Skin of body (tissue), 2 donors: Measurements from ENCODE around the gene ZNF200. TPM values are rescaled to one million over a fixed set of nuclear protein-coding genes. Genes with fewer than 3 reads are reported as not detected.
A peak's percentile ranks its signal among the peaks of the same experiment; 100 is the strongest.
"Not testable (repeated sequence)": the region's sequence is repeated elsewhere in the genome, so short reads cannot be mapped to it uniquely, and the experiment has no call there.

Source experiments
- DNase-seq: peaks from one replicate; lab custom pipeline; 2025; lab: John Stamatoyannopoulos, UW
- total RNA-seq: library from RNA; depleted of rRNA; stranded (reverse); fragments of >200 nt; gene quantifications from one replicate; pipeline ENCODE4 v1.2.3, GENCODE V29; 2014

Gene ZNF200
- total RNA-seq, 1 donor from 2014 or later, result 5.6 TPM

DNA sequence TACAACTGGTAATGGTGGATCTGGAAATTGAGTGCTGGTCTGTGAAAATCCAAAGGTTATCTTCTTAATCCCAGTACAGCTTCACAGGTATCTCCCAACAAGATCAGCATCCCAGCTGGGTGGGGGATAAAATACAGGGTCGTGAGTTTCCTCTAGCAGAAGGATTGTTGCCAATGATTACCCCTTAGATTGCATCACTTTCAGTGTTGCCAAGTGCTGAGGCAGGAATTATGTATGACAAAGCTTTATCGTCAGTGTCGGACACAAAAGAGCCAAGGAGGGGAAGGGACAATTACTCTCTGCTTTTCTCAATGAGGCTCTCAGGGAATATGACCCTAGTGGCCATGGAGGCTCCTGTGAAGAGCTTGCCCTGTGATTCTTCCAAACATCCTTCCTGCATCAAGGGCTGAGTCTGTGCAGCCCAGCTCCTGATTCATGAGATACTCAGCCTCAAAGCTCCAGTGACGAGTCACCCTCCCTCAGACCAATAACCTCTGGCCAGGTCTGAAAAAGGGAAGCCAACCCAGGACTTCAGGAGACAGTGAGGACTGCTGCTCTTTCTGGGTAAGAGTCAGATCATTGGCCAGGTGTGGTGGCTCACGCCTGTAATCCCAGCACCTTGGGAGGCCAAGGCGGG is 31.9 kb downstream of the ZNF200 start:
- no peak for DNase-seq

DNA sequence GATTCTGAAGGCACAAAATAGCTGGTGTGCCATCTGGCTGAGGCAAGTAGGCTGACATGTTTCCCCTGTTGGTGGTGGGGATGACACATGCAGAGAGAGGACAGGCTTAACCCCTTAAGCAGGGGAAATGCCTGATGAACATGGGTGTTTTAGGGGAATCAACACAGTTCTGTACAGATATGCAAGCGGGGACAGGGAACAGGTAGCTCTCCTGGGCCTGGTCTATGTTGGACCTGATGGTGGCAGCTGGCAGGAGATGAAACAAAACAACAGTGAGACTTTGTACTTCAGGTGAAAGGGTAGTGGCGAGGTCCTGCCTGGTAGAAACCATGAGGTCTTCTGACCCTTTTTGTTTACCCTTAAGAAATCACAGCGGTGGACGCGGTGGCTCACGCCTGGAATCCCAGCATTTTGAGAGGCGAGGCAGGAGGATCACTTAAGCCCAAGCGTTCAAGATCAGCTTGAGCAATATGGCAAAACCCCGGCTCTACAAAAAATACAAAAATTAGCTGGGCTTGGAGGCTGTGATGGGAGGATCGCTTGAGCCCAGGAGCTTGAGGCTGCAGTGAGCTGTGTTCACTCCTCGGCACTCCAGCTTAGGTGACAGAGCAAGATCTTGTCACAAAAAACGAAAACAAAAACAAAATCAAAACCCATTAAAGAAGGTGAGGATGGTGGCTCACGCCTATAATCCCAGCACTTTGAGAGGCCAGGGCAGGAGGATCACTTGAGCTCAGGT is 36.5 kb downstream of the ZNF200 start:
- no peak for DNase-seq

DNA sequence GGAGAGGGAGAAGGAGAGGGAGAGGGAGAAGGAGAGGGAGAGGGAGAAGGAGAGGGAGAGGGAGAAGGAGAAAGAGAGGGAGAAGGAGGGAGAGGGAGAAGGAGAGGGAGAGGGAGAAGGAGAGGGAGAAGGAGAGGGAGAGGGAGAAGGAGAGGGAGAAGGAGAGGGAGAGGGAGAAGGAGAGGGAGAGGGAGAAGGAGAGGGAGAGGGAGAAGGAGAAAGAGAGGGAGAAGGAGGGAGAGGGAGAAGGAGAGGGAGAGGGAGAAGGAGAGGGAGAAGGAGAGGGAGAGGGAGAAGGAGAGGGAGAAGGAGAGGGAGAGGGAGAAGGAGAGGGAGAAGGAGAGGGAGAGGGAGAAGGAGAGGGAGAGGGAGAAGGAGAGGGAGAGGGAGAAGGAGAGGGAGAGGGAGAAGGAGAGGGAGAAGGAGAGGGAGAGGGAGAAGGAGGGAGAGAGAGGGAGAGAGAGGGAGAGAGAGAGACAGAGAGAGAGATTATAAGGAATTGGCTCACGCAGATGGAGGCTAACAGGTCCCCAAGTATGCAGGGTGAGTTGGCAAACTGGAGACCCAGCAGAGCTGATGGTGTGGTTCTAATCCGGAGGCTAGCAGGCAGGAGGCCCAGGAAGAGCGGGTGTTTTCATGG is 37.1 kb downstream of the ZNF200 start:
- not testable (repeated sequence) for DNase-seq

DNA sequence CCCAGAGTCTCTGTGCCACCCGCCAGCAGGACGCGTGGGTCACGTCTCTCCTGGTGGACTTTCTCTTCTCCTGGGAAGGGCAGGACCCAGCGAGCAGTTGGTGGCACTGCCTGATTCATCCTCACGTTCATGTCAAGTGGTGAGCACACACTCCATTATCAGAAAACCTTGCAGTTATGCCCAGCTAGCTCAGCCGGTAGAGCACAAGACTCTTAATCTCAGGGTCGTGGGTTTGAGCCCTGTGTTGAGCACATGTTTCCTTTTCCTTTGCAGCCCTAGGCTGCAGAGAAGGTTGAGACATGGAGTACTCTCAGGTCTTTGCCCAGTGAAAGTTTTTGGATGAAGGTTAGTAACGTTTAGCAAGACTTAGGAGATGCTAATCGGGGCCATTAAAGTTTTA is 39.0 kb downstream of the ZNF200 start:
- DNase-seq, result no peak

DNA sequence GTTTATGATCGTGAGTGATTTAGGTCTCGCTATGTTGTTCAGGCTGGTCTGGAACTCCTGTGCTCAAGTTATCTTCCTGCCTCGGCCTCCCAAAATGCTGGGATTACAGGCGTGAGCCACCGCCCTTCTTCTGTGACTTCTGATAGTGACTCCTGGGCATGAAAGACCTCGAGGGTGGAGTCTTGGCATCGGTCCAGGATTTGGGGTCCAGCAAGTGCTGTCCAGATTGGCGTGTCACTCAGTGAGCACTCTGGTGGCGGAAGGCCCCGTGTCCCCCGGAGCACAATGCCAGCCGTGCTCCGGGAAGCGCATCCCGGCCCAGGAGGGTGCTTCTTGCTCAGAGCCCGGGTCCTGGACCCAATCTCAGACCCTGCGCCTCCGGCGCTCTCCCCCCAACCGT is 40.2 kb downstream of the ZNF200 start:
- DNase-seq, result no peak

DNA sequence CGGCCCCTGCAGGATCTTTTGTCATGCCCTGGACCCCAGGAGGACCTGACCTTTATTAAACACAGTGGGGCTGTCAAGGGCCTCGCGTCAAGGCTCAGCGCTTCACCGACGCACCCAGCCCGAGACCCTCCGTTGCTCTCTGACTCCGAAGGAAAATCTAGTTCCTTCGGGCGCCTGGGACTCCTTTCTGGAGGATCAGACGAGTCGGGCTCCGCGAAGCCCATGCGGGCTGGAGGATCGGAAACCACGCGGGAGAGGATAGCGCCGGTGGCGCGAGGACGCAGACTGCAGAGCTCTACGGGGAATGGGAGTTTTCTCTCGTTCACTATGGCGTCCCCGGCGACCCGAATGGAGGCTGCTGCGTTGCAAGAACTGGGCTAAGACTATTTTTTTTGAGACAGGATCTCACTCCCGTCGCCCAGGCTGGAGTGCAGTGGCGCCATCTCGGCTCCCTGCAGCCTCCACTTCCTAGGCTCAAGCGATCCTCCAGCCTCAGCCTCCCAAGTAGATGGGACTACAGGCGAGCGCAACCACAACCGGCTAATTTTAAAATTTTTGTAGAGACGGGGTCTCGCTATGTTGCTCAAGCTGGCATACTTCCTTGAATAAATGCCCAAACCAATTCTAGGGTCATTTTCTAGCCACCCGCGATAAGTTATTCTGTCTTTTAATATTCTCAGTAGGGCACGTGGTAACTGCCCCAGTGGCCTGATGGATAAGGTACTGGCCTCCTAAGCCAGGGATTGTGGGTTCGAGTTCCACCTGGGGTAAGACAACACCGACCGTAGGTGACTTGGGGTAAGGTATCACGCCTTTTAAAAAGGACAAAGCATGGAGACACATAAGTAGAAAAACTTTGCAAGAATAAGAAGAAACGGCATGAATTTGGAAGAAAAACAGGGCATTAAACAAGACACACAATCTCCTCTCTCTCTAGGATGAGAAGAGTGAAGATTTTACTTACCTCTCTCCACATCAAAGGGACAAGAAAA is 41.4 kb downstream of the ZNF200 start:
- DNase-seq, result no peak

DNA sequence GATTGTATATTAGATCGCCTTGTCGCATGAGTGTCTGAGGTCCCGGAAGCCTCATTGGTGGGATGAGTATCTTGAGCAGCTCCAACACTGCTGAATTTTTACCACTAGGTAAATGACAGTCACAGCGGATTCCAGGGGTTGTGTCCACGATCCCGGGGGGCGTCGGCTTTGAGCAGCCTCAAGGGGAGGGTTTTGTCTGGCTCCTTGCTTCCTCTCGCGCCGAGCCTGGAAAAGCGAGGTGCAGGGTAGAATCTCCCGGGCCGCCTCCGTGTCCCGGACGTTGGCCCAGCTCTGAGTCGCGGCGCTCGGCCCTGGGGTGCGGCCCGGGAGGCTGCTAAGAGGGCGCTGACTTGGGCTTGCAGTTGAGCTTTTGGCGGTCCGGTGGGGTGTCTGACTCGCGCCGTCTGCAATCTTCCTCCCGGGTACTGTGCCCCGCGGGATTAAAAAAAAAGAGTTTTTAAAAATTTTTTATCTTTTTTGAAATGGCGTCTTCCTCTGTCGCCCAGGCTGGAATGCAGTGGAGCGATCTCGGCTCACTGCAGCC is 42.4 kb downstream of the ZNF200 start:
- DNase-seq, result no peak

DNA sequence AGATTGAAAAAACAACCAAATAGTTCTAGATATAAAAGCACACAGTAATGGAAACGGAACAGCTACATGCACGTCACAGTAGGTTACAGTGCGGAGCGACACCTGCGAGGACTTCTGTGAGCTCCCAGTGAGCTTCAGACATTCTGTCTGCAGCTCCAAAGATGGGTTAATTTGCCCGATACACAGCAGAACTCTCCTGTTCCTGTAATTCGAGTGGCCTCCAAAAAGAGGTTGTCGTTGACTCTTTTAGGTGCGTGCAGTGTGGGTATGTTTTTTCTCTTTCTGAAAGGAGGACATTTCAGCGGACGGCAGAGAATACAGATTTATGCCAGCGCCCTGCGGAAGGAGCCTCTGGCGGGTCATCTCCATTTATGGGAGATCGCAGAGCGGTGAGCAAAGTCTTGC is 44.0 kb downstream of the ZNF200 start:
- no peak for DNase-seq

DNA sequence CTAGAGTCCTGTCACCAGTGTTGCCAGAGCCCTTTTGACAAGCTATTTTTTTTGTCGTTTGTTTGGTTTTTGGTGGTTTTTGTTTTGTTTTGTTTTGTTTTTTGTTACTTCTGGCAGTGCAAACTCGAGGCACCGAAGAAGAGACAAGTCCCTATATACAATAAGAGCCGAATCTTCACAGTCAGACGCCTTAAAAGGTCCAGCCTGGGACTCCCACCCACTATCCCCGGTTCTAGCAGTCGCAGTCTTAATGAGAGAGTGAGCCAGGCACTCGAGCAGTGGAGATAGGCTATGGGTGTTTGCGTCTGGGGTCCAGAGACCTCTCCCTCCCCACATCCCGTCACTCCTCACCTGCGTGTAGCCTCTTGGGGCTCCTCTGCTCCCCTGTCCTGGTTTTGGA is 45.1 kb downstream of the ZNF200 start:
- no peak for DNase-seq

DNA sequence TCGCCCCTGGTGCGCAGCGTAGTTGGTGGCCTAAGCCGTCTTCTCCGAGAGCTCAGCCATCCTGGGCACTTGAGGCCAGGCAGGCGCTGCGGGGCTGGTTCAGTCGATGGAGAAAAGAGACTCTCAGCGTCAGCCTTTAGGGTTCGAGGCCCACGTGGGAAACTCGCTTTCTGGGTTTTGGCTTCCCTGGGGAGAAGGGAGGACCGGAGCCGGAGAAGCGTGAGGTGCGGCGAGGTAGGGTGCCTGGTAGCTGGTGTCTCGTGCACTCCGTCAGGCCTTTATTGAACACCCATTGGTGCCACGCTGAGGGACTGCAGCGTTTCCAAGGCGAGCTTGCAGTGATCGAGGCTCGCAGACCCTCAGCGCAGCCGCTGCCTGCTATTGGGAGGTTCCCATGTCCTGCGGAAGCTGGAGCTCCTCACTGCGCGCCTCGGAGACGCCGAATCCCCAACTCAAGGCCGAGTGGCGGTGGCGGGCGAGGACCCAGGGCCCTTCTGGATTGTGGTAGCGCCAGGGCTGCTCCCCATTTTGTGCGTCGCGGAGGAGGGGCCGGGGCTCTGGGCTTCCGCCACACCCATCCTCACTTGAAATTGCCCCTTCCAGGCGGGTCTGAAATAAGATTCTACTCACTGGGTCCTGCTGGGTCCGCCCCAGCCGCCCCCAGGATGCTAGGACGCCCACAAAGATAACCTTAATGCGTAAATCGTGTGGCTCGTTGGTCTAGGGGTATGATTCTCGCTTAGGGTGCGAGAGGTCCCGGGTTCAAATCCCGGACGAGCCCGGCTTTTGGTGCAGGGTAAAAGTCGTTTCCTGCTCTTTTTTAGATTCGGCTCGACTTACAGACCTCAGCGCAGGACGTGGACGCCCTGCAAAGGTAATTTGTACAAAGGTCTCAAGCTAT is 45.8 kb downstream of the ZNF200 start:
- peak; percentile 15 for DNase-seq

DNA sequence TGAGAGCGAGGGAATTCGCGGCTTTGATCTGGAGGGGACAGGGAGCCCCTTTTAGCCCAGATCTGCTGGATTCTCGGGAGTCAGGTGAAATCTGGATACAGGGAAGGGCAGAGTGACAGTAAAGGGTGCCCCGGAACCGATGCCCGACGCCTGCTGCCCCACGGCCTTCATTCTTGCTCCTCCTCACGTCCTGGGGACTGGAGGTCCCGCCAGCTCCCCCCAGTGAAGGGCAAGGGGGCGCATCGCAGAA is 46.4 kb downstream of the ZNF200 start:
- DNase-seq, result no peak

DNA sequence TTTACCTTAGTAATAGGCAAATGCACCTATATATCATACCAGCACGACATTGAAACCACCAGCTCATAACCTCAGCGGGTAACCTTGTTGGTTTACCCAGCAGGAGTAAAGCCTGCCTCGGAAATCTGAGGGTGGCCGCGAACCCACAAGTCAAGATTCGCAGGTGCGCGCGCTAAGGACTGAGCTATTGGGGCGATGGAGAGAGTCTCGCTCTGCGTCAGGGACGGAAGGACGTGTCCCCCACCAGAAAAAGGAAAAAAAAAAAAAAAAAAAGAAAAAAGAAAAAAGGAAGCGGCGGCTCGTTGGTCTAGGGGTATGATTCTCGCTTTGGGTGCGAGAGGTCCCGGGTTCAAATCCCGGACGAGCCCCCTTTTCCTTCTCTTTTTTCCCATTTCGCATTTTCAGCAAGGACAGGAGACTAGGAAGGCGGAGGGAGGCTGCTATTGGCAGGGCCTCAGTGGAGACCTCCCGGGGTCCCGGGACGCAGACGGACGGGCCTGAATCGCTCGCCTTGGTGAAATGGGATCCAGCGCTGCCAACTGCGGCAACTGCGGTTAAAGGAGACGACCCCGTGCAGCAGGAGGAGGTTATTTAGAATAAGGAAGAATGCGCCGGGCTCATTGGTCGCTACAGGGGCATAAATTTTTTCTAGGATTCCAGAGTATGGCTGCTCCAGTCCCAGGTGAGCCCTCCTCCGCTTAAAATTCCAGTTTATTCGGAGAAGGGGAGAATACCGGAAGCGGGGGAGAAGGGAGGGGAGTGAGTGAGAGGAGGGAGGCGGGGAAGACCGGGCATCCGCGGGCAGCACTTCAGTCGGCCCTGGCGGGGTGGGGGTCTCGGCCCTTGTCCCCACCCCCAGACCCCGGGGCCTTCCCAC is 46.9 kb downstream of the ZNF200 start, which contains the start of gene OR1F1:
Gene OR1F1, plus strand, starts transcription at position 407 of the 877 bp plus-strand sequence.
- no peak for DNase-seq

DNA sequence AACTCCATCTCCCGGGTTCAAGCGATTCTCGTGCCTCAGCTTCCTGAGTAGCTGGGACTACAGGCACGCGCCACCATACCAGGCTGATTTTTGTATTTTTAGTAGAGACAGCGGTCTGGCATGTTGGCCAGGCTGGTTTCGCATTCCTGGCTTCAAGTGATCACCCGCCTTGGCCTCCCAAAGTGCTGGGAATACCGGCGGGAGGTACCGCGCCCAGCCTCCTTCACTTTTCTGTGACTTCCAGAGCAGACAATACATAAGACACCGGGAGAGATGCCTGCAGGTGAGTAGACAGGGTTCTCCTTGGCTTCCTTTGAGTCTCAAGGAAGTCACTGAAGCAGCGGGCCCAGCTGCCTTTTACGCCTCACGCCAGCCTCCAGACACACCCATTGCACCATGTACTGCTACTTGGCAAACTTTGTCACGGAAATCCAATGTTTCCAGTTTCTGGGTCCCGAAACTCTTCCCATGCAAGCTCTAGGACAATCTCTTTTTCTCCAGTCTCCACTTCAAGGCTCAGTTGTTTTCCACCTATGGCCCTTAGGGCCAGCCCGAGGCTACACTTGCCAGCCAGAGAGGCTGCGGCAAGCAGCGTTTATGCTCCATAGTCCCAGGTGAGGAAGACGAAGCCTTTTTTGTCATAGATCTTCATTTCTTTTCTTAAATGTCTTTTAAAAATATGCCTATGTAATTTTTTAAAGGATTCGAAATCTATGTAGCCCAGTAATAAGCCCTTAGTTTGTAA is 47.8 kb downstream of the ZNF200 start:
- DNase-seq, result no peak

DNA sequence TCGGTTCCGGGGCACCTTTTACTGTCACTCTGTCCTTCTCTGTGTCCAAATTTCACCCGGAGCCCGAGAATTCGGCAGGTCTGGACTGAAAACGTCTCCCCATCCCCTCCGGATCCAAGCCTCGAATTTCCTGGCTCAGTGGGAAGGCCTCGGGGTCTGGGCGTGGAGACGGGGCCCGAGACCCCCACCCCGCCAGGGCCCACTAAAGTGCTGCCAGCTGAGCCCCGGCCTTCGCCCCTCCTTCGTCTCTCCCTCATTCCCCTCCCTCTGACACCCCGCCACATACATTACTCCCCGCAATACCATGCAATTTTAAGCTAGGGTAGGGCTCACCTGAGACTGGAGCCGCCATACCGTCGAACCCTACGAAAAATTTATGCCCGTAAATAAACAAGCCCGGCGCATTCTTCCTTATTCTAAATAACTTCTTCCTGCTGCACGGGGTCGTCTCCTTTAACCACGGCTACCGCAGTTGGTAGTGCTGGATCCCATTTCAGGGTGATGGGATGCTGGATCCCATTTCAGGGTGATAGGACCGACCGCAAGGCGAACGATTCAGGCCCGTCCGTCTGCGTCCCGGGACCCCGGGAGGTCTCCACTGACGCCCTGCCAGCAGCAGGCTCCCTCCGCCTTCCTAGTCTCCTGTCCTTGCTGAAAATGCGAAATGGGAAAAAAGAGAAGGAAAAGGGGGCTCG is 51.4 kb downstream of the ZNF200 start:
- DNase-seq, result no peak

DNA sequence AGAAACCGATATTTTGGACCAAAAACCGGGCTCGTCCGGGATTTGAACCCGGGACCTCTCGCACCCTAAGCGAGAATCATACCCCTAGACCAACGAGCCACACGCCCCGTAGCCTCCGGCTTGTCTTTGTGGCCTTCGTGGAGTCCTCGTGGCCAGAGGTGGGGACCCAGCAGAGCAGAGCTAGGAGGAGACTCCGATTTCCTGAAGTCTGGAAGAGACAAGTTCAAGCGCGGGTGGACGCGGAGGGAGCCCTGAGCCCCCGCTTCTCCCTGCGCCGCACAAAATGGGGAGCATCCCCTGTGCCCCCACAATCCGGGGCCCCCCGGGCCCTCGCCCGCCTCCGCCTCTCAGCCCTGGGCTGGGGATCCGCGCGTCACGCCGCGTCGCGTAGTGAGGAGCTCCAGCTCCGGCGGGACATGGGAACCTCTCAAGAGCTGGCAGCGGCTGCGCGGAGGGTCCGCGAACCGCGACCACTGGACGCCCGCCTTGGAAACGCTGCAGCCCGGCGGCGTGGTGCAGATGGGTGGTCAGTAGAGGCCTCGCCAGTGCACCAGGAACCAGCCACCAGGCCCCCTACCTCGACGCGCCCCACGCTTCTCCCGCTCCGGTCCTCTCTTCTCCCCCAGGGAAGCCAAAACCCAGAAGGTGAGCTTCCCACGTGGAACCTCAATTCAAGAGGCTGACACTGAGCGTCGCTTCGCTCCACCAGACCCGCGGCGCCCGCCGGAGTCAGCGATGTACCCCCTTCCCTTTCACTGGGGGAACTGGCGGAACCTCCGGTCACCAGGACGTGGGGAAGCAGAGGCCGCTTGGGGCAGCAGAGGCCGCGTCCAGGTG is 52.1 kb downstream of the ZNF200 start:
- DNase-seq, result no peak

DNA sequence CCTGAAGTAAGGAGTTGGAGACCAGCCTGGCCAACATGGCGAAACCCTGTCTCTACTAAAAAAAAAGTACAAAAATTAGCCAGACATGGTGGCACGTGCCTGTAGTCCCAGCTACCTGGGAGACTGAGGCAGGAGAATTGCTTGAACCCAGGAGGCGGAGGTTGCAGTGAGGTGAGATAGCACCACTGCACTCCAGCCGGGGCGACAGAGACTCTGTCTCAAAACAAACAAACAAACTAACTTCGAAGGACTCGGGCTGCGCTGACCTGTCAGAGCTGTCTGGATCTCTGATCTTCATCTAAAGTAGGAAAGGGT is 52.7 kb downstream of the ZNF200 start:
- not testable (repeated sequence) for DNase-seq

DNA sequence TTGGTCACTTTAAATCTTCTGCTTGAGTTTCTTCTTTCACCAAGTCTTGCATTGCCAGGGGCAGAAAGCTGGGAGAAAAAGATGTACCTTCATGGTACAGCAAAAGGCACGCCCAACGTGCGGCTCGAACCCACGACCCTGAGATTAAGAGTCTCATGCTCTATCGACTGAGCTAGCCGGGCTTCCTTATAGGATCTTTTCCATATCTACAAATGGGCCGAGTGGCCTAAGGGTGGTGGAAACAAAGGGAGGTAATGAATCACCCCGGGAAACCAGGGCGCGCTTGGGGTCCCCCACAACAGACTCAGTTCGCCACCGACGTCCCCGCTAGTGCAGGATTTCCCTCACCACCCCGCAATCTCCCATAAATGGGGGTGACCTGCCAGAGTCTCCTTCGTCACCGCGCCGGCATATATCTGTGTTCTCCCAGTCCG is 54.5 kb downstream of the ZNF200 start:
- no peak for DNase-seq
